Heart right ventricle (tissue), 16 donors: ENCODE results near the gene RFC2. TPM values are rescaled to one million over a fixed set of nuclear protein-coding genes. Genes with fewer than 3 reads are reported as not detected.

Source experiments
- ATAC-seq, 8 donors: fragments of 200-7000 bp; cut with Tn5 transposase; one replicate each; pipeline ENCODE4 v1.9.1; 2020; ENCODE audit warnings: mild to moderate bottlenecking in 8 of 8, moderate library complexity in 8 of 8, moderate number of reproducible peaks in 1 of 8
- DNase-seq, 2 donors: peaks; one replicate each; pipeline ENCODE4 v3.0.0-alpha.2; 2020
- H3K27ac ChIP-seq, 10 donors: fragments of 200-600 bp; sonication (generic) in 2 of 10; one replicate each; pipeline versions ENCODE4 v1.5.0 to v1.8.0; 2020 to 2022; ENCODE audit warnings: mild to moderate bottlenecking in 3 of 10
- H3K27me3 ChIP-seq, 7 donors: fragments of 200-600 bp; one replicate each; pipeline ENCODE4 v1.8.0; 2021 to 2022; ENCODE audit warnings: mild to moderate bottlenecking in 2 of 7
- H3K36me3 ChIP-seq, 9 donors: fragments of 200-600 bp; sonication (generic) in 1 of 9; one replicate each; pipeline versions ENCODE4 v1.5.0 to v1.8.0; 2020 to 2022; ENCODE audit warnings: mild to moderate bottlenecking in 2 of 9
- H3K4me1 ChIP-seq, 9 donors: fragments of 200-600 bp; sonication (generic) in 1 of 9; one replicate each; pipeline versions ENCODE4 v1.5.0 to v1.8.0; 2020 to 2022; ENCODE audit warnings: mild to moderate bottlenecking in 4 of 9
- H3K4me3 ChIP-seq, 10 donors: fragments of 200-600 bp; sonication (generic) in 2 of 10; one replicate each; pipeline versions ENCODE4 v1.5.0 to v1.8.0; 2020 to 2022; ENCODE audit warnings: mild to moderate bottlenecking in 7 of 10, moderate library complexity in 2 of 10
- H3K9me3 ChIP-seq, 11 donors: fragments of 200-600 bp in 10 of 11; sonication (generic) in 2 of 11; one replicate each; pipeline versions ENCODE4 v1.5.0 to v1.8.0; 2013 to 2022; ENCODE audit warnings: mild to moderate bottlenecking in 2 of 11, control low read depth in 1 of 11, moderate library complexity in 1 of 11
- CTCF ChIP-seq, 9 donors: fragments of 200-600 bp; sonication (generic) in 2 of 9; IDR thresholded peaks; one replicate each; pipeline versions ENCODE4 v1.5.0 to v1.8.0; 2021 to 2022; ENCODE audit warnings: antibody characterized with exemption in 9 of 9, mild to moderate bottlenecking in 5 of 9, moderate library complexity in 1 of 9
- WGBS, 2 donors: extraction: QIAGEN DNeasy Blood & Tissue Kit; methylation state at CpG; one replicate each; pipeline ENCODE4 v1.1.7; 2013; ENCODE audit warnings: inconsistent platforms in 1 of 2; 5-methylcytosine and 5-hydroxymethylcytosine counted together
- intact Hi-C, 10 donors: fragments of 100-400 bp; cut with DNase I; formaldehyde crosslinking; loops; one replicate each; pipeline versions ENCODE4 v1.11.1 to v1.14.2; 2022
- polyA plus RNA-seq, 2 donors: library from polyadenylated mRNA; stranded (reverse); fragments of 200-250 nt; gene quantifications; one replicate each; pipeline ENCODE4 v1.2.3, GENCODE V29; 2013
- total RNA-seq, 10 donors: library from RNA; stranded (reverse); fragmentation: NEBNext Ultra II Directional in 3 of 10; extraction: Animal tissue kit (Norgen Biotek cat#: 25700) in 3 of 10; gene quantifications; one replicate each; pipeline versions ENCODE4 v1.2.1 to v1.2.4, GENCODE V29; 2021 to 2023
- donor health status: Arrhythmogenic right ventricular cardiomyopathy.
- donor health status: ischemic (EF 13 %, LVEDD 7.1; RV severe dilation, severe dysfunction).
- donor health status: healthy with polysubstance abuse.
- donor health status: DM: no; HTN: yes; CAD: no.
- donor health status: DM: no; HTN: no; CAD: no.
- donor health status: ischemic (EF 25% LVEDD 6.9; RV normal size, moderate dysfunction).
- donor health status: ischemic (EF 25% LVEDD 5.7; RV mildly dilated, moderate dysfunction).
- donor health status: healthy.
- donor health status: DM: yes; HTN: yes; CAD: no.
- donor health status: Ischemic cardiomyopathy.
- donor health status: ischemic (EF 35%, LVEDD 5.7; RV mildly dilated, moderate dysfunction).
- donor health status: nonischemic (EF 11% LVEDD 7.7; RV severe dilation, severe dysfunction).
- donor health status: DM: yes; HTN: yes; CAD: no.
- donor health status: PGD.
- donor health status: ischemic (EF 29% LVEDD 5.4; RV normal size, mild dysfunction).
- donor health status: nonischemic (EF 23%, LVEDD 6.1; RV moderate dilation, normal function).

The RFC2 gene
- total and polyA plus RNA-seq, 12 donors = 7.0 to 18.5 (median 10.7) TPM

DNA sequence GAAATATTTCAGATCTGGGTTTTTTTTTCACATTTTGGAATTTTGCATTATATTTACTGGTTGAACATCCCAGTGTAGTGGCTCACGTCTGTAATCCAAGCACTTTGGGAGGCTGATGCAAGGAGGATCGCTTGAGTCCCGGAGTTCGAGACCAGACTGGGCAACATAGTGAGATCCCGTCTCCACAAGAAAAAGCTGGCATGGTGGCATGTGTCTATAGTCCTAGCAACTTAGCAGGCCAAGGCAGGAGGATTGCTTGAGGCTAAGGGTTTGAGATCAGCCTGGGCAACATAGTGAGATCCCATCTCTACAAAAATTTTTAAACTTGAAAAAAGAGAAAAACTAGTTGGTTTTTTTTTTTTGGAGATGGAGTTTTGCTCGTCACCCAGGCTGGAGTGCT lies 6.0 kb downstream of the RFC2 start:
- H3K27ac ChIP-seq = no peak overlapping the region
- ATAC-seq (no peak), DNase-seq (no peak)
- peaks cover 0 to 7% (median 4%) of the 10 kb centered on the region in 9 donors for H3K4me1 ChIP-seq
- peaks cover 0 to 87% (median 21%) of the 10 kb centered on the region in 9 donors for H3K36me3 ChIP-seq
- no peak overlapping the region for H3K4me3 ChIP-seq
- no peak for TF ChIP-seq CTCF (IDR thresholded peaks at IDR 0.05)
- 97 to 99% methylated on average over 6 of the region's 6 CpGs for WGBS, 2 donors
- H3K27me3 ChIP-seq = no peaks in the 10 kb centered on the region
- no peaks in the 10 kb centered on the region for H3K9me3 ChIP-seq
- intact Hi-C loops = no loop called here

- WGBS, 2 donors = 83 to 85% methylated on average over 4 of the region's 4 CpGs
- ATAC-seq (no peak), DNase-seq (no peak)
- H3K27me3 ChIP-seq = no peaks in the 10 kb centered on the region
- no peak overlapping the region for H3K27ac ChIP-seq
- peaks cover 0 to 10% (median 0%) of the 10 kb centered on the region in 9 donors for H3K4me1 ChIP-seq
- H3K9me3 ChIP-seq = no peaks in the 10 kb centered on the region
- intact Hi-C loops = no loop called here
- H3K4me3 ChIP-seq = no peak overlapping the region
- peaks cover 0 to 100% (median 21%) of the 10 kb centered on the region in 9 donors for H3K36me3 ChIP-seq
- no peak for TF ChIP-seq CTCF (IDR thresholded peaks at IDR 0.05)
Observed at GRCh38 chr7:74246497-74246896, 7.7 kb downstream of the RFC2 start.

DNA sequence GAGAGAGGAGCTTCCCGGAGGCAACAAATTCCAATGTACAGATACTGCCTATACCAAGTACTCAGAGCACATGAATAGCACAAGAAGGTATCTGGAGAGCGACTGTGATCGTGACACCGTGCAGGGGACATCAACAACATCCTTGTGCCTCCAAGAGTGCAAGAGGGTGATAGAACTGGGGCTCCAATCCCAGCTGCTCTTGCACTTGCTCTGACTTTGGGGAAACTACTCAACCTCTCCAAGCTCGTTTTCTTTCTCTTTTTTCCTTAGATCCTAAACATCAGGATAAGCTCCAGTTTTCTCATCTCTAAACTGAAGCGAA lies 12.1 kb downstream of the RFC2 start:
- WGBS, 2 donors = 76 to 82% methylated on average over 6 of the region's 6 CpGs

GRCh38 chr7:74240482-74240881 lies 13.7 kb downstream of the RFC2 start:
- H3K4me1 ChIP-seq = peaks cover 0 to 10% (median 0%) of the 10 kb centered on the region in 9 donors
- no peak for TF ChIP-seq CTCF (IDR thresholded peaks at IDR 0.05)
- H3K9me3 ChIP-seq = no peaks in the 10 kb centered on the region
- ATAC-seq (no peak), DNase-seq (no peak)
- H3K36me3 ChIP-seq = peaks cover 0 to 100% (median 29%) of the 10 kb centered on the region in 9 donors
- intact Hi-C loops = no loop called here
- no peak overlapping the region for H3K4me3 ChIP-seq
- no peaks in the 10 kb centered on the region for H3K27me3 ChIP-seq
- WGBS, 2 donors = 94 to 97% methylated on average over 4 of the region's 4 CpGs
- H3K27ac ChIP-seq = no peak overlapping the region

More for the DNA sequence above, 12.1 kb downstream of the RFC2 start:
- TF ChIP-seq CTCF (IDR thresholded peaks at IDR 0.05) = no peak
- DNase-seq (no peak), ATAC-seq (no peak)
- no peak overlapping the region for H3K4me3 ChIP-seq
- no peaks in the 10 kb centered on the region for H3K27me3 ChIP-seq
- H3K4me1 ChIP-seq = peaks cover 0 to 10% (median 0%) of the 10 kb centered on the region in 9 donors
- H3K27ac ChIP-seq = peak overlapping the region in 1 of 10 donors; percentile 15
- H3K36me3 ChIP-seq = peaks cover 0 to 100% (median 29%) of the 10 kb centered on the region in 9 donors
- no peaks in the 10 kb centered on the region for H3K9me3 ChIP-seq
- intact Hi-C loops = no loop called here
